Glutamatergic neuron (in vitro differentiated cells): ENCODE results near the gene TWIST2. TPM values are rescaled to one million over a fixed set of nuclear protein-coding genes. Genes with fewer than 3 reads are reported as not detected.

ENCODE experiments used
- DNase-seq: peaks from one replicate; pipeline ENCODE4 v3.0.0; 2022
- H3K27ac Mint-ChIP-seq: one replicate; pipeline ENCODE4 v1.8.0; 2020; ENCODE audit warnings: mild to moderate bottlenecking, mixed read lengths, inconsistent platforms; ENCODE audit not compliant: unreplicated experiment
- H3K27me3 Mint-ChIP-seq: one replicate; pipeline ENCODE4 v1.8.0; 2020; ENCODE audit warnings: mild to moderate bottlenecking, moderate library complexity, mixed read lengths, inconsistent platforms; ENCODE audit not compliant: unreplicated experiment
- H3K36me3 Mint-ChIP-seq: one replicate; pipeline ENCODE4 v1.8.0; 2020; ENCODE audit warnings: mild to moderate bottlenecking, mixed read lengths, inconsistent platforms; ENCODE audit not compliant: unreplicated experiment
- H3K4me1 Mint-ChIP-seq: one replicate; pipeline ENCODE4 v1.8.0; 2020; ENCODE audit warnings: mild to moderate bottlenecking, low read depth, mixed read lengths, inconsistent platforms; ENCODE audit not compliant: unreplicated experiment
- H3K4me3 Mint-ChIP-seq: one replicate; pipeline ENCODE4 v1.8.0; 2020; ENCODE audit warnings: mild to moderate bottlenecking, mixed read lengths, inconsistent platforms; ENCODE audit not compliant: unreplicated experiment
- H3K9me3 Mint-ChIP-seq: one replicate; pipeline ENCODE4 v1.8.0; 2020; ENCODE audit warnings: mild to moderate bottlenecking, moderate library complexity, mixed read lengths, inconsistent platforms; ENCODE audit not compliant: unreplicated experiment
- total RNA-seq: library from RNA; stranded (reverse); fragmentation: NEBNext Ultra II Directional; extraction: Animal tissue kit (Norgen Biotek cat#: 25700); gene quantifications from one replicate; pipeline ENCODE4 v1.2.1, GENCODE V29; 2021; ENCODE audit not compliant: unreplicated experiment
- TF ChIP-seq, protein P1 (sequence below): fragments of 200-600 bp; sonication (generic); IDR thresholded peaks from one replicate; pipeline ENCODE4 v1.5.0; 2021; ENCODE audit not compliant: partially characterized antibody, unreplicated experiment

TWIST2 gene
- total RNA-seq, 1 donor from 2014 or later: not detected

DNA sequence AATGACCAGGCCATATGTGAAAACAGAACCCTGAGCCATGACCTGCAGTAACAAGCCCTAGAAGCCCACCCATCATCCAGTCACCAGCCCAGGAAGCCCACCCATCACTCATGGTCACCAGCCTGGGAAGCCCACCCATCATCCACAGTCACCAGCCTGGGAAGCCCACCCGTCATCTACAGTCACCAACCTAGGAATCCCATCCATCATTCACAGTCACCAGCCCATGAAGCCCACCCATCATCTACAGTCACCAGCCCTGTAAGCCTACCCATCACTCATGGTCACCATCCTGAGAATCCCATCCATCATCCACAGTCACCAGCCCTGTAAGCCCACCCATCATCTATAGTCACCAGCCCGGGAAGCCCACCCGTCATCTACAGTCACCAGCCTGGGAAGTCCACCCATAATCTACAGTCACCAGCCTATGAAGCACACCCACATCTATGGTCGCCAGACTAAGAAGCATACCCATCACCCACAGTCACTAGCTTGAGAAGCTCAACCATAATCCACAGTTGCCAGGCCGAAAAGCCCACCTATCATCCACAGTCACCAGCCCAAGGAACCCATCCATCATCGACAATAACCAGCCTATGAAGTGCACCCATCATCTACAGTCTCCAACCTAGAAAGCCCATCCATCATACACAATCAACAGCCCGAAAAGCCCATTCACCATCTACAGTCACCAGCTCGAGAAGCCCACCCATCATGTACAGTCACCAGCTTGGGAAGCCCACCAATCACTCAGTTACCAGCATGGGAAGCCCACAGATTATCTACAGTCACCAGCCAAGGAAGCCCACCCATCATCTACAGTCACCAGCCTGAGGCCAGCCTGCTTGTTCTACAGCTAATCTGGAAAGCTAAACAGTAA lies 91.9 kb downstream of the TWIST2 start:
- Mint-ChIP-seq H3K27me3 (peaks cover 2% of the 10 kb centered on the region), H3K4me1 (no peaks in the 10 kb centered on the region), H3K4me3 (no peak overlapping the region), H3K9me3 (no peaks in the 10 kb centered on the region), H3K27ac (no peak overlapping the region), H3K36me3 (no peaks in the 10 kb centered on the region)
- TF ChIP-seq, protein P1, sequence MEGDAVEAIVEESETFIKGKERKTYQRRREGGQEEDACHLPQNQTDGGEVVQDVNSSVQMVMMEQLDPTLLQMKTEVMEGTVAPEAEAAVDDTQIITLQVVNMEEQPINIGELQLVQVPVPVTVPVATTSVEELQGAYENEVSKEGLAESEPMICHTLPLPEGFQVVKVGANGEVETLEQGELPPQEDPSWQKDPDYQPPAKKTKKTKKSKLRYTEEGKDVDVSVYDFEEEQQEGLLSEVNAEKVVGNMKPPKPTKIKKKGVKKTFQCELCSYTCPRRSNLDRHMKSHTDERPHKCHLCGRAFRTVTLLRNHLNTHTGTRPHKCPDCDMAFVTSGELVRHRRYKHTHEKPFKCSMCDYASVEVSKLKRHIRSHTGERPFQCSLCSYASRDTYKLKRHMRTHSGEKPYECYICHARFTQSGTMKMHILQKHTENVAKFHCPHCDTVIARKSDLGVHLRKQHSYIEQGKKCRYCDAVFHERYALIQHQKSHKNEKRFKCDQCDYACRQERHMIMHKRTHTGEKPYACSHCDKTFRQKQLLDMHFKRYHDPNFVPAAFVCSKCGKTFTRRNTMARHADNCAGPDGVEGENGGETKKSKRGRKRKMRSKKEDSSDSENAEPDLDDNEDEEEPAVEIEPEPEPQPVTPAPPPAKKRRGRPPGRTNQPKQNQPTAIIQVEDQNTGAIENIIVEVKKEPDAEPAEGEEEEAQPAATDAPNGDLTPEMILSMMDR: no peak
- no peak for DNase-seq

GRCh38 chr2:238940806-238941205 lies 92.9 kb downstream of the TWIST2 start:
- TF ChIP-seq, protein P1: no peak
- no peak for DNase-seq
- no peak overlapping the region for H3K4me3 Mint-ChIP-seq
- no peak overlapping the region for H3K27ac Mint-ChIP-seq
- H3K36me3 Mint-ChIP-seq: no peaks in the 10 kb centered on the region
- H3K27me3 Mint-ChIP-seq: peaks cover 2% of the 10 kb centered on the region
- H3K4me1 Mint-ChIP-seq: no peaks in the 10 kb centered on the region
- H3K9me3 Mint-ChIP-seq: no peaks in the 10 kb centered on the region

DNA sequence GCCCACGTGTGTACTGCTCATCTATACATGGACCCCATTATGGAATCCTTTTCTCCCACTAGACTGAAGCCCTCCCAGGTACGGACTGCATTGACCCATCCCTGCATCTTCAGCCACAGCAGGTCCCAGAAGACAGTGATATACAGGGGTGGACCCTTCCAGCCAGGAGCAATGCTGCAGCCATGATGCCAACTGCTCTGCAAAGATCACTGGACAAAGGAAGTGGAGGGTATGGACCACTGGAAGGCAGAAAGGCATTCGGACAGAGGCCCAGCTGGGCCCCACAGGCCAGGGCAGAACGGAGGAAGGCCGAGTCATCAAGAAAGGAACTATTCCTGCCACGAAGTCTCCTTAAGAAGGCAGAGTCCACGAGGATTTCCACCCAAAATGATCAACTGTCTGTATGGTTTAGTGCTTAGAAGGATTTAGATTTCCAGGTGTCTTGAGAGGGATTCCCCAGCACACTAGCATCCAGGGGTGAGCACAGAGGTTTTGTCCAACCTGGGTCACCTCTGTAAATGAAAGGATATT lies 93.4 kb downstream of the TWIST2 start:
- Mint-ChIP-seq H3K27ac (no peak overlapping the region), H3K9me3 (peaks cover 1% of the 10 kb centered on the region), H3K4me3 (no peak overlapping the region), H3K27me3 (peaks cover 2% of the 10 kb centered on the region), H3K4me1 (no peaks in the 10 kb centered on the region), H3K36me3 (no peaks in the 10 kb centered on the region)
- DNase-seq: no peak
- TF ChIP-seq, protein P1: no peak

GRCh38 chr2:238942080-238942725 lies 94.3 kb downstream of the TWIST2 start:
- TF ChIP-seq, protein P1: no peak
- no peak for DNase-seq
- no peak overlapping the region for H3K4me3 Mint-ChIP-seq
- peaks cover 1% of the 10 kb centered on the region for H3K9me3 Mint-ChIP-seq
- no peak overlapping the region for H3K27ac Mint-ChIP-seq
- no peaks in the 10 kb centered on the region for H3K36me3 Mint-ChIP-seq
- H3K4me1 Mint-ChIP-seq: no peaks in the 10 kb centered on the region
- peaks cover 2% of the 10 kb centered on the region for H3K27me3 Mint-ChIP-seq
